Heart left ventricle (tissue), 16 donors: ENCODE results near the gene AMIGO3. TPM values are rescaled to one million over a fixed set of nuclear protein-coding genes. Genes with fewer than 3 reads are reported as not detected.

ENCODE experiments used
- ATAC-seq, 4 donors: fragments of 200-7000 bp; cut with Tn5 transposase; one replicate each; pipeline ENCODE4 v1.9.1; 2020 to 2022; ENCODE audit warnings: moderate library complexity in 4 of 4, mild to moderate bottlenecking in 3 of 4, moderate number of reproducible peaks in 1 of 4
- DNase-seq, 5 donors: peaks; one replicate each; pipeline ENCODE4 v3.0.0-alpha.2; 2020
- H3K27ac ChIP-seq, 12 donors: fragments of 200-600 bp; sonication (generic) in 4 of 12; one replicate each; pipeline versions ENCODE4 v1.5.0 to v1.8.0; 2016 to 2022; ENCODE audit warnings: mild to moderate bottlenecking in 2 of 12
- H3K27me3 ChIP-seq, 9 donors: fragments of 200-600 bp; sonication (generic) in 2 of 9; one replicate each; pipeline versions ENCODE4 v1.5.1 to v1.8.0; 2016 to 2022; ENCODE audit warnings: mild to moderate bottlenecking in 3 of 9
- H3K36me3 ChIP-seq, 9 donors: fragments of 200-600 bp; sonication (generic) in 2 of 9; one replicate each; pipeline versions ENCODE4 v1.5.0 to v1.8.0; 2018 to 2022; ENCODE audit warnings: mild to moderate bottlenecking in 2 of 9
- H3K4me1 ChIP-seq, 12 donors: fragments of 200-600 bp; sonication (generic) in 4 of 12; one replicate each; pipeline versions ENCODE4 v1.5.0 to v1.8.0; 2016 to 2022; ENCODE audit warnings: mild to moderate bottlenecking in 3 of 12
- H3K4me3 ChIP-seq, 12 donors: fragments of 200-600 bp; sonication (generic) in 4 of 12; one replicate each; pipeline versions ENCODE4 v1.5.0 to v1.8.0; 2017 to 2022; ENCODE audit warnings: mild to moderate bottlenecking in 9 of 12, moderate library complexity in 4 of 12
- H3K9me3 ChIP-seq, 12 donors: fragments of 200-600 bp; sonication (generic) in 4 of 12; one replicate each; pipeline versions ENCODE4 v1.5.0 to v1.8.0; 2016 to 2022; ENCODE audit warnings: mild to moderate bottlenecking in 1 of 12
- POLR2A ChIP-seq, 2 donors: fragments of 450-650 bp; IDR thresholded peaks; one replicate each; pipeline ENCODE4 v1.6.1; 2017; ENCODE audit warnings: antibody characterized with exemption in 2 of 2, mild to moderate bottlenecking in 2 of 2, moderate library complexity in 2 of 2
- WGBS, 4 donors: extraction: QIAGEN DNeasy Blood & Tissue Kit in 2 of 4; methylation state at CpG; one replicate each; pipeline versions ENCODE4 v1.1.5 to v1.1.7; 2013 to 2018; 5-methylcytosine and 5-hydroxymethylcytosine counted together
- intact Hi-C, 10 donors: fragments of 100-400 bp; cut with DNase I; formaldehyde crosslinking; loops; one replicate each; pipeline versions ENCODE4 v1.11.1 to v1.14.2; 2022
- polyA plus RNA-seq, 2 donors: library from polyadenylated mRNA; stranded (reverse); fragments of 200-250 nt; gene quantifications; one replicate each; pipeline ENCODE4 v1.2.3, GENCODE V29; 2013
- total RNA-seq, 9 donors: library from RNA; depleted of rRNA in 2 of 9; stranded (reverse); fragments of >200 nt in 2 of 9; fragmentation: NEBNext Ultra II Directional in 3 of 9; extraction: Animal tissue kit (Norgen Biotek cat#: 25700) in 3 of 9; gene quantifications; one replicate each; pipeline versions ENCODE4 v1.1.0 to v1.2.4, GENCODE V29; 2016 to 2023
- TF ChIP-seq, protein P1 (sequence below), 12 donors: fragments of 200-600 bp; sonication (generic) in 4 of 12; IDR thresholded peaks; one replicate each; pipeline versions ENCODE4 v1.5.0 to v1.8.0; 2018 to 2022; ENCODE audit warnings: antibody characterized with exemption in 12 of 12, mild to moderate bottlenecking in 5 of 12
- donor health status: ischemic (EF 13 %, LVEDD 7.1; RV severe dilation, severe dysfunction).
- donor health status: healthy with polysubstance abuse.
- donor health status: DM: no; HTN: yes; CAD: no.
- donor health status: DM: no; HTN: no; CAD: no.
- donor health status: ischemic (EF 25% LVEDD 6.9; RV normal size, moderate dysfunction).
- donor health status: ischemic (EF 25% LVEDD 5.7; RV mildly dilated, moderate dysfunction).
- donor health status: healthy.
- donor health status: DM: yes; HTN: yes; CAD: no.
- donor health status: ischemic (EF 35%, LVEDD 5.7; RV mildly dilated, moderate dysfunction).
- donor health status: nonischemic (EF 11% LVEDD 7.7; RV severe dilation, severe dysfunction).
- donor health status: DM: yes; HTN: yes; CAD: no.
- donor health status: PGD.
- donor health status: ischemic (EF 29% LVEDD 5.4; RV normal size, mild dysfunction).
- donor health status: nonischemic (EF 23%, LVEDD 6.1; RV moderate dilation, normal function).

The AMIGO3 gene
- total and polyA plus RNA-seq, 11 donors, result 0.14 to 1.4 (median 0.69) TPM; not detected in 6

DNA sequence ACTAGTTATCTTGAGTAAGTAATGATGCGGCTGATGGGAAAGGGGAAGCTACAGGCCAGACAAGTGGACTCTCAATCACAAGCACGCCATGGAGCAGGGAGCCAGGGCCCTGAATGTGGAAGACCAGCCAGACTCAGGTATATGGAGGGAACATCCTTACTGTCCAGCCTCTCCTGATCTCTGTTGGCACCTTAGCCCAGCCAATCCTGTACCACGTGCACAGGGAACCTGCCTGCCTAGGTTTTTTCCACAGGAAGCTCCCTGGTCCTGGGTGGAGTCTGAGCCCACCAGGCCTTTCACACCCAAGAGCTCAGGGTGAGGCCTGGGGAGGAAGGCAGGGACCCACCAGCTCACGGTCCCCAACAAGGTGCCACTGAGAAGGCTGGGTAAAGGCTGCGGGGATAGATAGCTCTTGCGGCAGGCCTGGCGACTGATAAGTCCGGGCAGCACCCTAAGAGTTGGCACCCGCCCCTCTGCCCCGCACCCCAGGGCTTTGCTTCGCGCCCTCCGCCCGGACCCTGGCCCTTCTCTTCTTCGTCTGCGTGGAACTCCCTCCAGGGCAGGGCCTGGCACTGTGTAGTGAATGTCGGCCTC is 46.3 kb downstream of the AMIGO3 start:
- Histone ChIP-seq H3K4me1 (peaks cover 0 to 28% (median 14%) of the 10 kb centered on the region in 12 donors), H3K27ac (peak overlapping the region in 11 of 12 donors; percentile 85 to 99 (median 90)), H3K9me3 (no peaks in the 10 kb centered on the region), H3K4me3 (peak overlapping the region; percentile 66 to 100 (median 80)), H3K27me3 (no peaks in the 10 kb centered on the region), H3K36me3 (peaks cover 0 to 26% (median 24%) of the 10 kb centered on the region in 9 donors)
- peak in 1 of 5 donors; percentile 40 for DNase-seq
- intact Hi-C loops, result loop anchor here in 3 of 10 donors (2.0 to 10.0 kb wide), 3 partner anchors 134 to 538 kb away; partner anchors contain the start of genes DAG1 (in 1 of the 3) and LAMB2 (in 1 of the 3)
- TF ChIP-seq, protein P1, sequence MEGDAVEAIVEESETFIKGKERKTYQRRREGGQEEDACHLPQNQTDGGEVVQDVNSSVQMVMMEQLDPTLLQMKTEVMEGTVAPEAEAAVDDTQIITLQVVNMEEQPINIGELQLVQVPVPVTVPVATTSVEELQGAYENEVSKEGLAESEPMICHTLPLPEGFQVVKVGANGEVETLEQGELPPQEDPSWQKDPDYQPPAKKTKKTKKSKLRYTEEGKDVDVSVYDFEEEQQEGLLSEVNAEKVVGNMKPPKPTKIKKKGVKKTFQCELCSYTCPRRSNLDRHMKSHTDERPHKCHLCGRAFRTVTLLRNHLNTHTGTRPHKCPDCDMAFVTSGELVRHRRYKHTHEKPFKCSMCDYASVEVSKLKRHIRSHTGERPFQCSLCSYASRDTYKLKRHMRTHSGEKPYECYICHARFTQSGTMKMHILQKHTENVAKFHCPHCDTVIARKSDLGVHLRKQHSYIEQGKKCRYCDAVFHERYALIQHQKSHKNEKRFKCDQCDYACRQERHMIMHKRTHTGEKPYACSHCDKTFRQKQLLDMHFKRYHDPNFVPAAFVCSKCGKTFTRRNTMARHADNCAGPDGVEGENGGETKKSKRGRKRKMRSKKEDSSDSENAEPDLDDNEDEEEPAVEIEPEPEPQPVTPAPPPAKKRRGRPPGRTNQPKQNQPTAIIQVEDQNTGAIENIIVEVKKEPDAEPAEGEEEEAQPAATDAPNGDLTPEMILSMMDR (IDR thresholded peaks at IDR 0.05), result no peak
- no peak for TF ChIP-seq POLR2A (IDR thresholded peaks at IDR 0.05)
- 16 to 23% (median 21%) methylated on average over 16 to 17 of the region's 17 CpGs for WGBS, 4 donors
- no peak for ATAC-seq

DNA sequence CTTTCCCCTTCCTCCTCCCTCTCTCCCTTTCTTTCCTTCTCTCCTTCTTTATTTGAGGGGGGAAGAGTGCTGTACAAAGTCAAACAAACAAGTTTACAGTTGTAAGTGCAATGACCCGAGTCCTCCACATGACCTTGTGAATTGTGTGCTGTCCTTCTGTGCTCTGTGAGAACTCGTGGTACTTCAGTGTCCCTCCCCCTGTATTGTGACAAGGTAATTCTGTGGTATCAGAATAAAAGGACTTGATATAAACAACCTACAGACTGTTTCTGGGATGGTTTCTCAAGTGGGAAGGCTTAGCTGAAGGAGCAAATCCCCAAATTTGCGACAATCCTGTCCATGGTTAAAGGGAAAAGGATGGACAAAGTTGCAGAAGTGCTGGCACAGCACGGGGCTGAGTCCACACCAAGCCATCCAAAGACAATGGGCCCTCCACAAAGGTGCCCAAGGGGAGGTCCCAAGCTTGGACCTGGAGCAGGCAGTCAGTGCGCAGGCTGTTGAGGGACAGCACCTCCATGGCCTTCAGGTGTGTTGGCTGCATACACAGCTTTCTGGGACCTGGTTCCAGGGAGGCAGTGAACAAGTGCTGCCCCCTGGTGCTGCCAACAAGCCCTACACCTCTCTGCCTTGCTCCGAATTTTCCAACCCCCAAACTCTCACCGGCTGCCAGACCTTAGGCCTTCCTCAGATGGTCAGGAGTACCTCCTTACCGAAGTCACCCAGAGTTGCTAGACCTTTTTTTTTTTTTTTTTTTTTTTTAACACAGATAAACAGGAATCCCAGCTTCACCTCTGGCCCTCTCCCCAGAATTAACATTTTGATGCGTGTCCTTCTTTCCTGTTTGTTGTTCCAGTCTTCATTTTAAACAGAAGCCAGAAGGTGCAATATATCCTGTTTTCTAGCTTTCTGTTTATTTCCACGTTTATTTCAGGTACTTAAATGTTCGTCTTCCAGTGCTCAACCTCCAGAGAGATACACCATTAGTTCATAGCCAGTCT is 47.9 kb downstream of the AMIGO3 start:
- TF ChIP-seq POLR2A (IDR thresholded peaks at IDR 0.05), result no peak
- TF ChIP-seq, protein P1 (IDR thresholded peaks at IDR 0.05), result peak; percentile 72 to 87 (median 76)
- ATAC-seq (peak in 3 of 4 donors; percentile 6 to 18 (median 14)), DNase-seq (peak in 4 of 5 donors; percentile 63 to 70 (median 64))
- peaks cover 0 to 10% (median 8%) of the 10 kb centered on the region in 9 donors for H3K36me3 ChIP-seq
- 36 to 42% (median 38%) methylated on average over 11 of the region's 11 CpGs for WGBS, 4 donors
- peaks cover 0 to 28% (median 14%) of the 10 kb centered on the region in 12 donors for H3K4me1 ChIP-seq
- no peak overlapping the region for H3K27ac ChIP-seq
- H3K27me3 ChIP-seq, result no peaks in the 10 kb centered on the region
- no peaks in the 10 kb centered on the region for H3K9me3 ChIP-seq
- H3K4me3 ChIP-seq, result no peak overlapping the region
- intact Hi-C loops, result loop anchor here (1.0 to 10.0 kb wide), 4 partner anchors 132 to 537 kb away; partner anchors contain the start of genes DAG1 (in 1 of the 10) and LAMB2 (in 1 of the 10)

DNA sequence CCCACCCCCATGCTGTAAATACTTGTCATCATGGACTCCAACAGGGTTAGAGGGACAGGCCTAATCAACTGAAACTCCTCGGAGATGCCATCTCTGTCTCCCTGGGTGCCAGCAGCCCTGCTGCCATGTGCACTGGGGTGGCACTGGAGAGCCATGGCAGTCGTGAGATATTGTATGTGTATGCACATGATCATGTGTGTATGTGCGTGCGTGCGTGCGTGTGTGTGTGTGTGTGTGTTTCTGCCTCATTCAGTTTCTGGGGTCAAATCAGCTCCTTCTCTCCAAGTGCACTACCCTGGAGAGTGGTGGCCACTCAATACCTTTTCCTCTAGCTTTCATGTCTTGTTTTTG is 48.6 kb downstream of the AMIGO3 start:
- intact Hi-C loops, result loop anchor here in 9 of 10 donors (1.0 to 10.0 kb wide), 4 partner anchors 132 to 536 kb away; partner anchors contain the start of genes DAG1 (in 1 of the 9) and LAMB2 (in 1 of the 9)
- Histone ChIP-seq H3K9me3 (no peaks in the 10 kb centered on the region), H3K4me3 (no peak overlapping the region), H3K27ac (no peak overlapping the region), H3K4me1 (peaks cover 0 to 31% (median 14%) of the 10 kb centered on the region in 12 donors), H3K27me3 (no peaks in the 10 kb centered on the region), H3K36me3 (peaks cover 0 to 3% (median 2%) of the 10 kb centered on the region in 9 donors)
- ATAC-seq (no peak), DNase-seq (no peak)
- 56 to 76% (median 70%) methylated on average over 6 of the region's 6 CpGs for WGBS, 4 donors
- TF ChIP-seq POLR2A (IDR thresholded peaks at IDR 0.05), result no peak
- TF ChIP-seq, protein P1 (IDR thresholded peaks at IDR 0.05), result no peak
